ENCODE data around the gene SPRED2.

SPRED2 gene

GRCh38 chr2:65277118-65277517 is 155.3 kb downstream of the SPRED2 start:
- no peak for DNase-seq (ENCODE audit: low spot score)

- no peak for DNase-seq (ENCODE audit: low spot score)
Measured at GRCh38 chr2:65276609-65277008, 155.8 kb downstream of the SPRED2 start.

- no peak for DNase-seq (ENCODE audit: low spot score)
Measured at GRCh38 chr2:65275141-65275915, 157.1 kb downstream of the SPRED2 start.

- no peak for DNase-seq (ENCODE audit: low spot score)
Measured at GRCh38 chr2:65273344-65273743, 159.1 kb downstream of the SPRED2 start.

- DNase-seq (ENCODE audit: low spot score): no peak
Measured at GRCh38 chr2:65268957-65269356, 163.4 kb downstream of the SPRED2 start.

- no peak for DNase-seq (ENCODE audit: low spot score)
Measured at GRCh38 chr2:65267008-65267407, 165.4 kb downstream of the SPRED2 start.

GRCh38 chr2:65265671-65266045 is 166.7 kb downstream of the SPRED2 start:
- no peak for DNase-seq (ENCODE audit: low spot score)

- DNase-seq (ENCODE audit: low spot score): peak; percentile 82
Measured at GRCh38 chr2:65264821-65265670, 167.4 kb downstream of the SPRED2 start.

GRCh38 chr2:65263986-65264385 is 168.4 kb downstream of the SPRED2 start:
- no peak for DNase-seq (ENCODE audit: low spot score)

- DNase-seq (ENCODE audit: low spot score): no peak
Measured at GRCh38 chr2:65263262-65263661, 169.1 kb downstream of the SPRED2 start.

GRCh38 chr2:65261676-65262075 is 170.7 kb downstream of the SPRED2 start:
- no peak for DNase-seq (ENCODE audit: low spot score)

All from SW480 (cell line).